Hepatocyte (in vitro differentiated cells): ENCODE measurements around the gene PIK3C2G. TPM values are rescaled to one million over a fixed set of nuclear protein-coding genes. Genes with fewer than 3 reads are reported as not detected.

ENCODE experiments used
- DNase-seq: peaks from one replicate; pipeline ENCODE4 v3.0.0-alpha.2; 2016; ENCODE audit warnings: low spot score
- H2AFZ ChIP-seq: fragments of 200-600 bp; sonication (generic); 2 replicates; pipeline ENCODE4 v1.6.0; 2016; ENCODE audit warnings: antibody characterized with exemption, mild to moderate bottlenecking
- H3K27ac ChIP-seq: fragments of 200-600 bp; sonication (generic); 2 replicates; pipeline ENCODE4 v1.5.1; 2016; ENCODE audit warnings: mild to moderate bottlenecking
- H3K27me3 ChIP-seq: fragments of 200-600 bp; sonication (generic); 2 replicates; pipeline ENCODE4 v1.6.1; 2016
- H3K36me3 ChIP-seq: fragments of 200-600 bp; sonication (generic); replicated peaks from 2 replicates; pipeline ENCODE4 v1.5.1; 2016; ENCODE audit warnings: low read depth; ENCODE audit not compliant: insufficient read depth
- H3K4me1 ChIP-seq: fragments of 200-600 bp; sonication (generic); 2 replicates; pipeline ENCODE4 v1.5.1; 2016; ENCODE audit warnings: mild to moderate bottlenecking, moderate library complexity; ENCODE audit not compliant: insufficient read depth
- H3K4me2 ChIP-seq: fragments of 200-600 bp; sonication (generic); 2 replicates; pipeline ENCODE4 v1.6.0; 2016
- H3K4me3 ChIP-seq: fragments of 200-600 bp; sonication (generic); 2 replicates; pipeline ENCODE4 v1.5.1; 2016; ENCODE audit warnings: mild to moderate bottlenecking
- H3K79me2 ChIP-seq: fragments of 200-600 bp; sonication (generic); 2 replicates; pipeline ENCODE4 v1.6.0; 2017; ENCODE audit warnings: mild to moderate bottlenecking
- H3K9me2 ChIP-seq: fragments of 200-600 bp; sonication (generic); replicated peaks from 2 replicates; pipeline ENCODE4 v1.6.0; 2017; ENCODE audit warnings: mild to moderate bottlenecking; ENCODE audit not compliant: insufficient read depth
- H3K9me3 ChIP-seq: fragments of 200-600 bp; sonication (generic); 2 replicates; pipeline ENCODE4 v1.5.1; 2016; ENCODE audit warnings: low read depth, mild to moderate bottlenecking
- H4K20me1 ChIP-seq: fragments of 200-600 bp; sonication (generic); 2 replicates; pipeline ENCODE4 v1.6.0; 2016; ENCODE audit warnings: mild to moderate bottlenecking; ENCODE audit not compliant: insufficient read depth, poor library complexity, severe bottlenecking
- CTCF ChIP-seq: fragments of 200-600 bp; sonication (generic); IDR thresholded peaks from 2 replicates; pipeline ENCODE4 v1.5.1; 2016; ENCODE audit warnings: antibody characterized with exemption, mild to moderate bottlenecking; ENCODE audit not compliant: poor library complexity
- EZH2 ChIP-seq: fragments of 200-600 bp; sonication (generic); IDR thresholded peaks from 2 replicates; pipeline ENCODE4 v1.6.1; 2016; ENCODE audit warnings: antibody characterized with exemption, mild to moderate bottlenecking, borderline replicate concordance
- EZH2phosphoT487 ChIP-seq: fragments of 200-600 bp; sonication (generic); IDR thresholded peaks from one replicate; pipeline ENCODE4 v1.6.1; 2018; ENCODE audit warnings: antibody characterized with exemption, mild to moderate bottlenecking, low read depth, moderate library complexity; ENCODE audit not compliant: unreplicated experiment, severe bottlenecking
- WGBS: methylation state at CpG from one replicate; pipeline ENCODE4 v1.1.6; 2016; ENCODE audit warnings: low lambda C conversion rate; ENCODE audit errors: missing lambda C conversion rate; 5-methylcytosine and 5-hydroxymethylcytosine counted together
- polyA plus RNA-seq: library from polyadenylated mRNA; unstranded; fragments of >200 nt; fragmentation: Nextera tagmentation; extraction: Ambion mirVana; gene quantifications from 2 replicates; pipeline ENCODE4 v1.2.1, GENCODE V29; 2016
- total RNA-seq: library from RNA; depleted of rRNA; stranded (reverse); fragments of >200 nt; gene quantifications from 2 replicates; pipeline ENCODE4 v1.2.3, GENCODE V29; 2014

Gene PIK3C2G
- total and polyA plus RNA-seq, 2 experiments from 2014 or later: 3.5 to 6.7 TPM

GRCh38 chr12:18546399-18546798 is 285.1 kb downstream of the PIK3C2G start:
- H4K20me1 ChIP-seq: no peaks in the 10 kb centered on the region
- H3K4me1 ChIP-seq: peaks cover 13% of the 10 kb centered on the region
- no peak for TF ChIP-seq EZH2phosphoT487
- TF ChIP-seq CTCF: no peak
- TF ChIP-seq EZH2: no peak
- WGBS: 90% methylated on average over 1 of the region's 1 CpG
- H3K4me2 ChIP-seq: no peak overlapping the region
- H3K9me3 ChIP-seq: no peaks in the 10 kb centered on the region
- no peaks in the 10 kb centered on the region for H3K9me2 ChIP-seq
- H3K27me3 ChIP-seq: no peaks in the 10 kb centered on the region
- H3K4me3 ChIP-seq: no peak overlapping the region
- DNase-seq: peak; percentile 32
- no peak overlapping the region for H2AFZ ChIP-seq
- no peak overlapping the region for H3K27ac ChIP-seq
- no peaks in the 10 kb centered on the region for H3K79me2 ChIP-seq
- no peaks in the 10 kb centered on the region for H3K36me3 ChIP-seq

- no peaks in the 10 kb centered on the region for H3K9me2 ChIP-seq
- 82% methylated on average over 2 of the region's 2 CpGs for WGBS
- no peak overlapping the region for H3K4me2 ChIP-seq
- peaks cover 6% of the 10 kb centered on the region for H3K4me1 ChIP-seq
- no peaks in the 10 kb centered on the region for H3K79me2 ChIP-seq
- TF ChIP-seq EZH2 (no peak), CTCF (no peak), EZH2phosphoT487 (no peak)
- no peaks in the 10 kb centered on the region for H3K9me3 ChIP-seq
- H3K27me3 ChIP-seq: no peaks in the 10 kb centered on the region
- DNase-seq: no peak
- no peak overlapping the region for H2AFZ ChIP-seq
- no peaks in the 10 kb centered on the region for H4K20me1 ChIP-seq
- H3K4me3 ChIP-seq: no peak overlapping the region
- no peaks in the 10 kb centered on the region for H3K36me3 ChIP-seq
- H3K27ac ChIP-seq: no peak overlapping the region
Measured at GRCh38 chr12:18549598-18549997, 288.3 kb downstream of the PIK3C2G start.

- no peaks in the 10 kb centered on the region for H4K20me1 ChIP-seq
- no peaks in the 10 kb centered on the region for H3K79me2 ChIP-seq
- no peaks in the 10 kb centered on the region for H3K9me2 ChIP-seq
- H3K4me2 ChIP-seq: no peak overlapping the region
- H3K36me3 ChIP-seq: no peaks in the 10 kb centered on the region
- peaks cover 10% of the 10 kb centered on the region for H3K4me1 ChIP-seq
- H3K27me3 ChIP-seq: no peaks in the 10 kb centered on the region
- H3K4me3 ChIP-seq: no peak overlapping the region
- WGBS: 89% methylated on average over 1 of the region's 1 CpG
- no peak overlapping the region for H2AFZ ChIP-seq
- H3K9me3 ChIP-seq: no peaks in the 10 kb centered on the region
- no peak overlapping the region for H3K27ac ChIP-seq
- no peak for TF ChIP-seq CTCF
- no peak for TF ChIP-seq EZH2
- no peak for TF ChIP-seq EZH2phosphoT487
- no peak for DNase-seq
Measured at GRCh38 chr12:18551106-18551505, 289.8 kb downstream of the PIK3C2G start.

- H2AFZ ChIP-seq: no peak overlapping the region
- WGBS: 72% methylated on average over 3 of the region's 3 CpGs
- TF ChIP-seq EZH2 (no peak), EZH2phosphoT487 (no peak), CTCF (no peak)
Measured at GRCh38 chr12:18551701-18552100, 290.4 kb downstream of the PIK3C2G start.

More at GRCh38 chr12:18551701-18552100, 290.4 kb downstream of the PIK3C2G start:
- Histone ChIP-seq H3K4me3 (no peak overlapping the region), H3K79me2 (no peaks in the 10 kb centered on the region), H3K36me3 (no peaks in the 10 kb centered on the region), H3K9me3 (no peaks in the 10 kb centered on the region), H4K20me1 (no peaks in the 10 kb centered on the region), H3K4me2 (no peak overlapping the region), H3K9me2 (no peaks in the 10 kb centered on the region), H3K27ac (no peak overlapping the region), H3K4me1 (peaks cover 8% of the 10 kb centered on the region), H3K27me3 (no peaks in the 10 kb centered on the region)
- no peak for DNase-seq
